Upper lobe of left lung (tissue), 4 donors: ENCODE results near the gene SLC6A19.

Experiments used
- POLR2A ChIP-seq, 4 donors: fragments of 450-650 bp; IDR thresholded peaks; one replicate each; pipeline ENCODE4 v1.5.1; 2016 to 2017; ENCODE audit warnings: antibody characterized with exemption in 4 of 4, mild to moderate bottlenecking in 2 of 4
- POLR2AphosphoS5 ChIP-seq, 2 donors: sonication (generic); formaldehyde crosslinking; IDR thresholded peaks; one replicate each; pipeline ENCODE4 v1.5.1; 2017; ENCODE audit warnings: antibody characterized with exemption in 2 of 2
- TF ChIP-seq, protein P1 (sequence below), 6 experiments: fragments of 450-650 bp in 4 of 6; fragments of 200-600 bp in 2 of 6; sonication (generic) in 2 of 6; IDR thresholded peaks; one replicate each; pipeline ENCODE4 v1.5.1; 2016 to 2019; ENCODE audit warnings: antibody characterized with exemption in 6 of 6

- TF ChIP-seq, protein P1, sequence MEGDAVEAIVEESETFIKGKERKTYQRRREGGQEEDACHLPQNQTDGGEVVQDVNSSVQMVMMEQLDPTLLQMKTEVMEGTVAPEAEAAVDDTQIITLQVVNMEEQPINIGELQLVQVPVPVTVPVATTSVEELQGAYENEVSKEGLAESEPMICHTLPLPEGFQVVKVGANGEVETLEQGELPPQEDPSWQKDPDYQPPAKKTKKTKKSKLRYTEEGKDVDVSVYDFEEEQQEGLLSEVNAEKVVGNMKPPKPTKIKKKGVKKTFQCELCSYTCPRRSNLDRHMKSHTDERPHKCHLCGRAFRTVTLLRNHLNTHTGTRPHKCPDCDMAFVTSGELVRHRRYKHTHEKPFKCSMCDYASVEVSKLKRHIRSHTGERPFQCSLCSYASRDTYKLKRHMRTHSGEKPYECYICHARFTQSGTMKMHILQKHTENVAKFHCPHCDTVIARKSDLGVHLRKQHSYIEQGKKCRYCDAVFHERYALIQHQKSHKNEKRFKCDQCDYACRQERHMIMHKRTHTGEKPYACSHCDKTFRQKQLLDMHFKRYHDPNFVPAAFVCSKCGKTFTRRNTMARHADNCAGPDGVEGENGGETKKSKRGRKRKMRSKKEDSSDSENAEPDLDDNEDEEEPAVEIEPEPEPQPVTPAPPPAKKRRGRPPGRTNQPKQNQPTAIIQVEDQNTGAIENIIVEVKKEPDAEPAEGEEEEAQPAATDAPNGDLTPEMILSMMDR (IDR thresholded peaks at IDR 0.05), result no peak
- TF ChIP-seq POLR2A (IDR thresholded peaks at IDR 0.05) (no peak), POLR2AphosphoS5 (IDR thresholded peaks at IDR 0.05) (no peak)
These were observed 12.9 kb upstream of the SLC6A19 start for GRCh38 chr5:1188464-1188863.
